Stimulated activated CD8-positive, alpha-beta memory T cell treated with anti-CD3 and anti-CD28 coated beads, Interleukin-2, amount 100 ng/mL, for 48 hours (primary cell): ENCODE measurements around the gene FER1L5.

Experiments used
- DNase-seq, 2 donors: peaks; one replicate each; pipeline ENCODE4 v3.0.0-alpha.2; 2020; ENCODE audit warnings: low read depth in 2 of 2

The FER1L5 gene

DNA sequence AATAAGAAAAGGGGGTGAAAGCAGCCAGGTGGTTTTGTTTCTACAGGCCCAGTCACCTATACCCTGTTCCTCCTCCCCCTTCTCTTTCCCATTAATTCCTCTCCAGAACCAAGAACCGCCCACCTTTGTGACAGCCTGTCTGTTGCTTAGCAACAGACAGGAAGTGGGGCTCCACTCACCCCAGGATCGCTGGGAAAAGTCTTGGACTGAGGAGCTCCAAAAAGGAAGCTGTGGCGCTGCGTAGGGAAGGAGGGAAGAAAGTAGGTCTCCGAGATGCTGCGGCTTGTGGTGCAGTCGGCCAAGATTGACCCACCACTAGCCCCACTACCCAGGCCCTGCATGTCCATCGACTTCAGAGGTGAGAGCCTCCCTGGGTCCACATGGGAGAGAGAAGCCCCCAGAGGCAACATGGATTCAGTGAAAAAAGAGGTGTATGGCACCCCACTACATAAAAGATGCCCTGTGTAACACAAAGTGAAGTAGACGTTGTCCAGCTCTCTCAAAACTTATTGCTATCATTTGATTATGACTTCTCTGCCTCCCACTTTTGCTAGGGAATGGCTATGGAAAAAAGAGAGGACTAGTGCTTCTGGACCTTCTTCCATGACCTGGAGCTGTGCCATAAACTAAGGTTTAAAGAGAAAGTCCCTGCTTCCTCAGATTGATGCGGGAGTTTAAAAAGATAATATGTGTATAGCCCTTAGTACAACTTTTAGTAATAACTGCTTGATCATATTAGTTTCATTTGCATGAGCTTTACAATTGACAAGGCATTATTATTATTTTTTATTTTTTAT lies at the start of gene FER1L5:
FER1L5 (plus strand) TSS at position 201 of the 797 bp plus-strand sequence; CDS start at position 274, 73 bp downstream.
- no peak for DNase-seq

DNA sequence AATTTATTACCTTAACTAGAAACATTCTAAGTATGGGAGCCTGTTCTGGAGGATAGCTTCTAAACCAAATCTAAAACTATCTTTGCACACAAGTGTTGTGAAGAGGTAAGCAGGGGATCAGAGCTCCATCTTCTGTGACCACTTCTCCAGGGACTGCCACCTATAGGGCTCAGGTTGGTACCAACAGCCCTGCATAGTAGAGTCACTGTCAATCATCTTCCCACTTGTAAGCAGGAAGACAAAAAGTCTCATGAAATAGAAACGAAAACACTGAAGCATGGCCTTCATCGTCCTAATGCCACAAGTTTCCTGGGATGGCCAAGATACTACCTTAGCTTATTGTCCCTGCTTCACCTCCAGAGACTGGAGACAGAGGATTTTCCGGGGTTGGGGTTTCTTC lies 48.3 kb upstream of the FER1L5 start:
- DNase-seq: no peak

DNA sequence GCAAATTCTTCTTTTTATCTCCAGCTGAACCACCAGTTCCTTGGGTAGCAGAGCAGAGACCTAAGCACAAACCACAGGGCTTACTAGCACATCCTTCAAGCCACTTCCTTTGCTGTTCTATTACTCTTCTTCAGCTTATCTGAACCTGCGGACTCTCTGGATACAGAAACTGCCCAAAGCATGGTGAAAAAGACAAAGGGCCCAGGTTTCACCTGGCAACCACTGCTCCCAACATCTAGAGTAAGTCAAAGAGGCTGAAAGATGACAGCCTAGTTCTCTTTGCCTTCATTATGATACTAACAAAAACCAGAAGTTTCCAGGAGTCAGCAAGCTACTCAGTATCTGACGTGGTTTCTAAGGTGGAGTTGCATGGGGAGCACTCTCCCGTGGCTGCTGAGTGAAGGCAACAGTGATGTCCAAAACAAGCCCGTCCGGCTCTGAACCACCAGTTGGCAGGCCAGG lies 47.8 kb upstream of the FER1L5 start:
- DNase-seq: no peak

DNA sequence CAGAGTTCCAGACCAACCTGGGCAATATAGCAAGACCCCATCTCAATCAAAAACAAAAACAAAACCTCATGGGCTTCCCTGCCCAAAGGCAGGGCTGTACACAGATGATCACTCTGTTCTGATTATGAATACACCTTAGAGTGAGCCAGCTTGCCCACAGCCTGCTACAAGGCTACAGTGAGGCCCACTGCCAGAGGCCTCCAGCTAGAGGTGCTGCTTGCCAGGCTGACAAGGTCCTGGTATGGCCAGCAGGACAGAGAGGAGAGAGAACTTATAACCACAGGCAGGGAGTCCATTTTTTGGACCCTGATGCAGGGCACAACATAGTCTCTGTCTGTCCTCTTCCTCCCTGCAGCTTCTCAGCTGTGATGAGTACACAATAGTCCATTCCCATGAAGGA lies 46.0 kb upstream of the FER1L5 start:
- no peak for DNase-seq

DNA sequence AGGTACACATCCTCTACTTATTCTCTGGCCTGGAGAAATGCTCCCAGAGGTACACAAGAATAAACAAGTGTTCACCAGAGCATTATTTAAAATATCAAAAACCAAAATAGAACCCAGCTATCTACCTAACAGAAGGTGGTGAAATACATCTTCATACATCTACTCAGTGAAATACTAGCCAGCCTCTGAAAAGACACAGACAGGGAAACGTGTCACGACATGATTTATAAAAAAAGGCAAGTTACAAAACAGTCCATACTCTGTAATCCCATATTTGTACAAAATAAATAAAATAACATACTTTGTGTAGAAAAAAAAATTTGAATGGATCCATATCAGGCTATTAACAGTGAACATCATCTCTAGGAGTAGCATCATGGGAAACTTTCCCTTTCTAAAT lies 42.6 kb upstream of the FER1L5 start:
- DNase-seq: no peak

DNA sequence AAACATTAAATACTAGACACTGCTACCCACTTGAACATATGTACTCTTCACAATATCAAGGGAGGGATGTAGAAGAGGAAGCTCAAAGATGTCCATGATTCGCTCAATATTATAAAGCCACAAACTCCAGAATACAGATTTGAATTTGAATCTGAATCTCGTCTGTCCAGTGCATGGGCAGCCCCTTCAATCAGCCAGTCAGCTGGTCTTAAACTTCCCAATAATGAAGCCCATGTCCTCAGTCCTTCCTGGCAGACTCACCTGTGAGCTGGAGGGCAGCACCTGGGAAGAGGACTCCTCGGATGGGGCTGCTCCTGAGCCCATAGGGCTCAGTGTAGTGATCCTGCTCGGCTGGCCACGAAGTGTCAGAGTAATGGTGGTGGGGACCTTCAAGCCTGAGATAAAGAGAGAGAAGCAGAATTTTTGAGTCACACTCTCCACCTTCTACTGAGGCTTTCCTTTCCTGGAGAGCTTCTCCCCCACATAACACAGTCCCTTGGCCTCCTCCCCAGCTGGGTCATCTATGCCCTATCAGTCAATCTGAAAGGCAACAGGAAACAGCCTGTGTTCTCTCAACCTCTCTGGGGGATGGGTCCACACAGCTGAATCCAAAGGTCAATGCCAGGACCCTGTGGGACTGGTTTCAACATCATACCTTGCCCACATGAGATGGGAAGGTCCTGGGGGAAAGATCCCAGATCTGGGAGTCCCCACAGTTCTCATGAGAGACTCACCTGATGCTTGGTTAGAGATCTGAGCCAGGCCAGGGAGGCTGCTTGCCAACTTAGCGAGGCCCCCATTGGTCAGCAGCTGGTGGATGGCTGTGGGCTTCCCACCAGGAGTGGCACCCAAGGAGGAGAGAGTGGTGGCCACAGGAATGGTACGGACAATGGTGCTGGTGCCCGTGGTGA lies 40.9 kb upstream of the FER1L5 start:
- DNase-seq: no peak

DNA sequence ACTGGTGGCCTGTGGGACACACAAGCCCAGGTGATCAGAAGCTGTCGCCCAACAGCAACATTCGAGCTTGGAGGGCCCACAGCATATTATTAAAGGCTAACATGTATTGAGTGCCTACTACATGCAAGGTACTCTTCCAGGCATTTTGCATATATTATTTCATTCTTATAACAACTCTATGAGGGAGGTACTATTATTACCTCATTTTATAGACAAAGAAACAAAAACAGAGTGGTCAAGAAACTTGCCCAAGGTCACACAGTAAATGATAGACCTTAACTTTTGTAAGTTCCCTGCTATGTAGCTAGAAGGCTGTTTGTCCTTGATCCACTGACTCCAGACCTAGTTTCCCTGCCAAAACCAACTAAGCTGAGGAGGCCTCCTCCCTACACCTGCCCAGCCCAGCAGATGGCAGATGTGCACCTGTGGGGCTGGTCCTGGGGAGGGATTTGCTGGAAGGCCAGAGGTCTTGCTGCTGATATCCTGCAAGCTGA lies 40.2 kb upstream of the FER1L5 start:
- no peak for DNase-seq

DNA sequence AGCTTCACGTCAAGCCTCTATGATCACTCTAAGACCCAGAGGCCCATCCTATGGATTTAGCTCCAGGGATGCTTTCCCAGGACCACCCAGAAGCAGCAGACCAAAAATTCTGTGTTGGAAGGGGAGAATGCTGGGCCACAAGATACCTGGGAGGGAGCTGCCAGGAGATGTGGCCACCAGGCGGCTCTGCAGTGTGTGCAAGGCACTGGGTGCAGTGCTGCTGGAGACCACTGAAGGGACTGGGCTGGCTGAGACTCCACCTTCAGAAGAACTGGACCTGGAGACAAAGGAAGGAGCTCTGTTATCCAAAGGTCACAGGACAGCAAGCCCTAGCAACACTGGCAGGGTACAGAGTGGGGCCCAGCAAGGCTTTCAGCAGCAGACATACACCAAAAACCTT lies 38.5 kb upstream of the FER1L5 start:
- DNase-seq: no peak

DNA sequence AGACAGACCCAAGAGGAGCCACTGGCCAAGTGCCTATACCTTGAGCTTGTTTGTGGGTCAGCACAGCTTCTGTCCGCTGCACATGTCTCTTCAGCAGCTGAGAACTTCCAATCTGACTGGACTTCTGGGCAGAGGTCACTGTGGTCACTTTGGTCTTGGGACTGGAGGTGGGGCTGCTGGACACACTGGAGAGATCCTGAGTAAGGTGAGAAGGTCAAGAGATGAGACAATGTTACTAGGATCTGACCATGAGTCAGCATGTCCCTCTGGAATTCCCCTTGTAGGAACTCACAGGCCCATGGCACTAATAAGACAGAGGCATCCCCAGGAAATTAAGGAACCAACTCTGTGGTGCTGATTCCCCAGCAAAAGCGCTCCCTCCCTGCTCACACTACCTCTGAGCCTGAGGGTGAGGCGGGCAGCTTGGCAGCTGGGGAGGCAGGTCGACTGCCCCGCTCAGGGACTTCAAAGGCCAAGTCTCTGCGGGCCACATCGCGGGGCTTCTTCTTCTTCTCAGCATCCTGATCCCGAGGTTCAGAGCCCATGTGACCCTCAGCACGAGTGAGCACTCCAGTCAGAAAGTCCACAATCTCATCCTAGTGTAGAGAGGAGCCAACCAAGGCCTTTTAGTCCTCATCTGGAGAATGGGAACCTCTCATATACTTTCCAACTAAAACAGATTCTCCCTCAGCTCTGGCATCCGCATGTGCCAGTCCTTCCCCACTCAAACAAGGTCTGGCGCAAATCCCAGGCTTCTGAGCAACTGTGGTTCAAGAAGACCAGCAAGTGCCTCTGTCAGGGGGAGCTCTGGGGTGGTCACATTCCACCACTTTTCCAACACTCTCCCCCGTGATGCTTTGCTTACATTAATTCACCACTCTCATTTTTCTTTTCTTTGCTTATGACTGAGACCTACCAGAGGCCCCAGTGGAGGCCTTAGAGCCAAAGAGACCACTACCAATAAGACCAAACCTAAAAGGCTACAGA lies 33.8 kb upstream of the FER1L5 start:
- DNase-seq: no peak

DNA sequence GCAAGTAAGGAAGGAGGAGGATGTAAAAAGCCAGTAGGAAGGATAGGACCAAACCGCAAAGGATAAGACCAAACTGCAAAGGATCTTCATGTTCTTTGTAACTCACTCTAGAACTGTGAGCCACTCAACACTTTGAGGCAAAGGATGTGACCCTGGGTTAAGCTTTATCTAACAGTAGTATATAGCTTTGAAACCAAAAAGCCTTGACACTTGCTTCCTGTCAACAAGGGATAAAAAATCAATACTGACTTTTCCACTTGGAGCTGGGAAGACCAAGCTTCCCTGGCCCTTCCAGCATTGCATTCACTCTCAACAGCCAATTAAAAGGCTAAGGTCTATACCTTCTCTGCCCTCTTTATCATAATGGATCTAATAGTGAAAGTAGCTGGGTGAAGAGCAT lies 26.4 kb upstream of the FER1L5 start:
- DNase-seq: no peak

DNA sequence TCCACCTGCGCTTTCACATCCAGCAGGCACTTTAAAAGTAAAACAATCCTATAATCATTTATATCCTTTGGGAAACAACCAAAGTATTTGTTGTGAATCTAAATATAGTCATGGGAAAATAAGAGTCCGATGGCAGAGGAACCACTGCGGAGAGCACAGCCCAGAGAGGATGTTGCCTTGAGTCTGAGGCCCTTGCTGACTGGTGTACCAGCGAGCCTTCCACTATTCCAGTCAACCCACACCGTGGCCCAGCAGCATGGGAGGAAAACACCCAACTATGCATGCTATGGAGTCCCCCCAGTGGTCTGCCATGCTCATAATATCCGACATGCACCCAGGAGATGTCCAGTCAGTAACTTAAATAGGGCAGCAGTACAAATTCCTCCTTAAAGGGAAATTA lies 26.0 kb upstream of the FER1L5 start:
- DNase-seq: no peak

DNA sequence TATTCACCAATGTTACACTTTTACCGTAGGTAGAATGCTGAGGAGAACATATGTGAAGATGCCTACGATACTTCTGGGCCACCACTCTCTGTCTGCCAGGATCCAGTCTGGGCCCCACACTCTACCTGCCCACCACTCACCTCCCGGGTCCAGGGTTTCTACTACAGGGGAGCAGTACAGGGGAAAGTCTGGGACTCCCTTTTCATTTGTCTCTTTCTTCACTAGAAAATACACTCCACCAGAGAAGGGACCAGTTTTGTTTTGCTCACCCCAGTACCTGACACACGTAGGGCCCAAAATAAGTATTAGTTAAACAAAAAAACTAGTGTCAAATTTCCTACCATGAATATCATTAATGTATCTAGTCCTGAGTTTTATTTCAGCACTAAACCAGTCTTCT lies 25.6 kb upstream of the FER1L5 start:
- DNase-seq: no peak

DNA sequence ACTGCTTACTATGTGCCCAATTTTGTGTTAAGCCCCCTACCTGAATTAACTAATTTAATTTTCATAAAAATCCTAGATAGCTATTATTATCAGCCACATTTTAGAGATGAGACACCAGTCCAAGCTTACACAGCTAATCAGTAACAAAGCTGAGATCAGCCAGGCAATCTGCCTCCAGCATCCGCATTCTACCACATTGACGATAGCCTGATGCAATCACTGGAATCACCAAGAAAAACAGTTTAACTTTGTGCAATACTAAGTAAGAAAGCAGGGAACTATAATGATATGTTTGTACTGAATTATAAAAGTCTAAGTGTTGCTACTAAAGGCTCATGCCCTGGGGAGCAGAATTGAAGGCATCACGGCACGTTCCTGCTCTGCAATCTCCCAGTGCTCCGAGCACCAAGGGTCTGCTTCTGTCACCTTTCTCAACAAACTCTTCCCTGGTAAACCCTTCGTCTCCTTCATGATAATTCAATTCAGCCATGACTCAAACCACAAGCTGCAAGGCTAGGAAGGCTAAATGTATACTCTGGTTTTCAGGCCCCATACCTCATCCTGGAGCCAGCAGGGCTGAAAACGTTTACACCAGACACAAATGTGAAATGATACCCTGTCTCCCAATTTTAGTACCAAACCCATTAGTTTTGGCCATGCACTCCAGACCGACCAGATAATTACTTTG lies 23.8 kb upstream of the FER1L5 start:
- no peak for DNase-seq

DNA sequence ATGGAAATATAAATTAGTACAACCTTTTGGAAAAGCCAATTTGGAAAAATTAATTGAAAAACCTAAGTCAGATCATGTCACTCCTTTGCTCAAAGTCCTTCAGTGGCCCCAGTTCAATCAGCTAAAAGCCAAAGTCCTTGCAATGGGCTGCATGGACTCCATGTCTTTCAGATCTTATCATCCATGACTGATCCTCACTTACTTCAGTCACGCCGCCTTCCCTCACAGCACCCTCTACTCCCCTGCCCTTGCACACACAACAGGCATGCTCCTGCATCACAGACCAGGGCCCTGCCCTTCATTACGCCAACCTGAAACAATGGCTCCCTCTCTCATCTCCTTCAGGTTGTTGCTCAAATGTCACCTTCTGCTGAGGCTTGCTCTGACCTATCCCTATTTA lies 20.0 kb upstream of the FER1L5 start:
- no peak for DNase-seq

DNA sequence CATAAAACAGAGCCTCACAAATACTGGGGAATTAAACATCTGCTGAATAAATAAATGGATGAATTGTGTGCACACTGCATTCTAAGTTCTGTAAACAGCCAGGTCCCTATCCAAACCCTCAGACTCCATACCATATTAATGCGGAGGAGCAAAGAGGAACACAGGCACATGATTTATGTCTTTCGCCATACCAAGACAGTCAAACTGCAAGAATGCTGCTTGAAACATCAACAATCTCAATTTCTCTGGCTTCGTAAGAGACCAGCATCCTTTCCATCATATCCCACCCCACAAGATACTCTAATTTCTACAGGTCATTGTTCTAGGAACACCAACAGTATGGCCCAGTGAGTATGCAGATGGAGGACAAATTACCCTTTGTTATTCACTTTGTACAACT lies 19.4 kb upstream of the FER1L5 start:
- DNase-seq: no peak

DNA sequence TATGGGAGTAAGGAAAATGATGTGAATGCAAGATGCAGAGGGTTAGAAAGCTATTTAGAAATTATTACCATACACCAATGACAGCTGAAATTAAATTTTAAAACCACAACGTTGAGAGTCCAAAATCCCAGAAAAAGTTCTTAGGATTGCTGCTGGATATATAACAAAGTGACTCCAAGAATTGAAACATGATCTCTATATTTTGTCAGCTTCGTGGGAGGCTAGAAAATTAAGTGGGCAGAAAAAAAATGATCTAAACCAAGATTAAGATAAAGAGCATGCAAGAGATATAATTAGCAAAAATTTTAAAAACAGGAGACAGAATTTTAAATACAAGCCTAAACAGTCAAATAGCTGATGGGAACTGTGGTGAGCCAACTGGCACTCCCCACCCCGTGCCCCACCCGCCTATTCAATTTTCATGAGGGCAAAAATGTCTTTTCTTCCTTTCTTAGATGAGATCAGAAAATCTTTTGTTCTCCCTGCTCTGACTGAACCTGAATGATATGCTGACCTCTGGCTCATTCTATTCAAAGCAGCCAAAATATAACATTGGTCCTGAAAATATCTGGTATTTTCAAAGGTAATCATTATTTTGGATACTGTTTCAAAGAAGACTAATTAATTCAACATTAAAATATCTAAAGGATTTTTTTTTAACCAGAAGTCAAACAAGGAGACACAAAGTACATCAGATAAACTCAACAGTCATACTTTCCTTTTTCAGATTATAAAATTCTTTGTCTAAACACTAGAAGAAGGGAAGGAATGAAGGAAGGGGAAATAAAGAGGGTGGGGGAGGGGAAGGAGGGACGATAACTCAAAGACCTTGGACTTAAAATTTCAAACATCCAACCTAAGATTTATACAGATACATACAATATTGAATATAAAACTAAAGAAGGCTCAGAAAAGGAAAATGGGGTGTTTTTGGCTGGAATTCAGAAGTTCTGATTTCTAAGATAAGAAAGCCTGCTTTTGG lies 16.7 kb upstream of the FER1L5 start:
- no peak for DNase-seq

DNA sequence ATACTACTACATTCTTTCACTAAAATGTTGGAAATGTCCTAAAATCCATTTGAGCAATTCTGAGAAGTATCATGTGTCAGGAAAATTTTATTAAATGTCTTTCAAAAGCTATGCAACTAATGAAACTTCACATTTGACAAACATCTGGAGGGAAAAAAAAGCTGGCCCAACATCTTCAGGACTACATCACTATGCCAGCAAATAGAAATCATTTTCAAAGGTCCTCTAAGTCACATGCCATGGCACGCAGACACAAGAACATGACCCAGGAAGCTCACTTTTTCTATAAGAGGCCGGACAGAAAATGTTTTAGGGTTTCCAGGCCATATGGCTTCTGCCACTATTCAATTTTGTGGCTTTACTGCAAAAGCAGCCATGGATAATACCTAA lies 16.0 kb upstream of the FER1L5 start:
- DNase-seq: no peak

DNA sequence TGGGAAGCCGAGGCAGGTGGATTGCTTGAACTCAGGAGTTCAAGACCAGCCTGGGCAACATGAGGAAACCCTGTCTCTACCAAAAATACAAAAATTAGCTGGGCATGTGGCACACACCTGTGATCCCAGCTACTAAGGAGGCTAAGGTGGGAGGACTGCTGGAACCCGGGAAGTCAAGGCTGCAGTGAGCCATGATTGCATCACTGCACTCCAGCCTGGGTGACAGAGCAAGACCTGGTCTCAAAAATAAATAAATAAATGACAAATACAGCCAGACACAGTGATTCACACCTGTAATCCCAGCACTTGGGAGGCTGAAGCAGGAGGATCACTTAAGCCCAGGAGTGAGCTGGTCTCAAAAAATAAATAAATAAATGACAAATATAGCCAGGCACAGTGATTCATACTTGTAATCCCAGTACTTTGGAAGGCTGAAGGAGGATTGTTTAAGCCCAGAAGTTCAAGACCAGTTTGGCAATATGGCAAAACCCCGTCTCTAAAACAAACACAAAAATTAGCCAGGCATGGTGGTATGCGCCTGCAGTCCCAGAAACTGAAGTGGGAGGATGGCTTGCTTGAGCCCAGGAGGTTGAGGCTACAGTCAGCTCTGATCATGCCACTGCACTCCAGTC lies 10.6 kb upstream of the FER1L5 start:
- no peak for DNase-seq

DNA sequence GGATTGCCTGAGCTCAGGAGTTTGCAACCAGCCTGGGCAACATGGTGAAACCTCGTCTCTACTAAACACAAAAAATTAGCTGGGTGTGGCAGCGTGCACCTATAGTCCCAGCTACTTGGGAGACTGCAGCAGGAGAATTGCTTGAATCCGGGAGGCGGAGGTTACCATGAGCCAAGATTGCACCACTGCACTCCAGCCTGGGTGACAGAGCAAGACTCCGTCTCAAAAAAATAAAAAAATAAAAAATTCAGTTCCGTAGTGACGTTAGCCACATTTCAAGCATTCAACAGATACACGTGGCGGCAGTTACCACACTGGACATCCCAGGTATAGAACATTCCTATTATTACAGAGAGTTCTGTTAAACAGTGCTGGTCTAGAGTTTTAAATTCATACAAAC lies 8.9 kb upstream of the FER1L5 start:
- no peak for DNase-seq
